Measurements from ENCODE around the gene FAM78A.

The FAM78A gene

GRCh38 chr9:131282688-131283422, 6.5 kb upstream of the FAM78A start:
- TF ChIP-seq REST (IDR thresholded peaks at IDR 0.05; ENCODE audit: insufficient read depth in 1 of 2, low read depth in 2 of 2, low read length in 2 of 2) = peak; percentile 38 to 78; a peak in 3 of 4 replicates
- no peak for TF ChIP-seq FOXP2 (optimal IDR thresholded peaks at IDR 0.05; ENCODE audit: borderline replicate concordance, extremely low read depth, extremely low read length, insufficient read depth)

GRCh38 chr9:131282175-131282574, 5.9 kb upstream of the FAM78A start:
- TF ChIP-seq FOXP2 (optimal IDR thresholded peaks at IDR 0.05; ENCODE audit: borderline replicate concordance, extremely low read depth, extremely low read length, insufficient read depth) = no peak
- TF ChIP-seq REST (IDR thresholded peaks at IDR 0.05; ENCODE audit: insufficient read depth in 1 of 2, low read depth in 2 of 2, low read length in 2 of 2) = no peak
- TF ChIP-seq SIN3A (IDR thresholded peaks at IDR 0.05; ENCODE audit: borderline replicate concordance, insufficient read depth, low read length) = no peak

GRCh38 chr9:131281119-131281965, 5.0 kb upstream of the FAM78A start:
- no peak for TF ChIP-seq FOXP2 (optimal IDR thresholded peaks at IDR 0.05; ENCODE audit: borderline replicate concordance, extremely low read depth, extremely low read length, insufficient read depth)
- no peak for TF ChIP-seq POLR2AphosphoS5 (IDR thresholded peaks at IDR 0.05; ENCODE audit: low read depth, low read length)
- TF ChIP-seq REST (IDR thresholded peaks at IDR 0.05; ENCODE audit: insufficient read depth in 1 of 2, low read depth in 2 of 2, low read length in 2 of 2) = no peak
- TF ChIP-seq SIN3A (IDR thresholded peaks at IDR 0.05; ENCODE audit: borderline replicate concordance, insufficient read depth, low read length) = no peak
- no peak for TF ChIP-seq TAF1 (IDR thresholded peaks at IDR 0.05; ENCODE audit: borderline replicate concordance, insufficient read depth, low read length)

- TF ChIP-seq TAF1 (IDR thresholded peaks at IDR 0.05; ENCODE audit: borderline replicate concordance, insufficient read depth, low read length) = no peak
These were observed 4.3 kb upstream of the FAM78A start for GRCh38 chr9:131280660-131281059.

GRCh38 chr9:131279863-131280570, 3.7 kb upstream of the FAM78A start:
- TF ChIP-seq SIN3A (IDR thresholded peaks at IDR 0.05; ENCODE audit: borderline replicate concordance, insufficient read depth, low read length) (no peak), FOXP2 (optimal IDR thresholded peaks at IDR 0.05; ENCODE audit: borderline replicate concordance, extremely low read depth, extremely low read length, insufficient read depth) (no peak), REST (IDR thresholded peaks at IDR 0.05; ENCODE audit: insufficient read depth in 1 of 2, low read depth in 2 of 2, low read length in 2 of 2) (no peak), POLR2AphosphoS5 (IDR thresholded peaks at IDR 0.05; ENCODE audit: low read depth, low read length) (no peak), TAF1 (IDR thresholded peaks at IDR 0.05; ENCODE audit: borderline replicate concordance, insufficient read depth, low read length) (no peak)

Data from PFSK-1 (cell line).